ENCODE results near the gene EHBP1.

Gene EHBP1

GRCh38 chr2:62884086-62884485 lies 178.6 kb downstream of the EHBP1 start:
- TF ChIP-seq, protein P1, sequence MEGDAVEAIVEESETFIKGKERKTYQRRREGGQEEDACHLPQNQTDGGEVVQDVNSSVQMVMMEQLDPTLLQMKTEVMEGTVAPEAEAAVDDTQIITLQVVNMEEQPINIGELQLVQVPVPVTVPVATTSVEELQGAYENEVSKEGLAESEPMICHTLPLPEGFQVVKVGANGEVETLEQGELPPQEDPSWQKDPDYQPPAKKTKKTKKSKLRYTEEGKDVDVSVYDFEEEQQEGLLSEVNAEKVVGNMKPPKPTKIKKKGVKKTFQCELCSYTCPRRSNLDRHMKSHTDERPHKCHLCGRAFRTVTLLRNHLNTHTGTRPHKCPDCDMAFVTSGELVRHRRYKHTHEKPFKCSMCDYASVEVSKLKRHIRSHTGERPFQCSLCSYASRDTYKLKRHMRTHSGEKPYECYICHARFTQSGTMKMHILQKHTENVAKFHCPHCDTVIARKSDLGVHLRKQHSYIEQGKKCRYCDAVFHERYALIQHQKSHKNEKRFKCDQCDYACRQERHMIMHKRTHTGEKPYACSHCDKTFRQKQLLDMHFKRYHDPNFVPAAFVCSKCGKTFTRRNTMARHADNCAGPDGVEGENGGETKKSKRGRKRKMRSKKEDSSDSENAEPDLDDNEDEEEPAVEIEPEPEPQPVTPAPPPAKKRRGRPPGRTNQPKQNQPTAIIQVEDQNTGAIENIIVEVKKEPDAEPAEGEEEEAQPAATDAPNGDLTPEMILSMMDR (IDR thresholded peaks at IDR 0.05; ENCODE audit: borderline replicate concordance, control extremely low read depth, extremely low read depth, insufficient read depth, missing control alignments) = no peak
- in situ Hi-C loops (cut with MboI; ENCODE audit: low sequenced_read_pairs, unreplicated experiment) = no loop called here
- no peak for DNase-seq (ENCODE audit: low spot score)

DNA sequence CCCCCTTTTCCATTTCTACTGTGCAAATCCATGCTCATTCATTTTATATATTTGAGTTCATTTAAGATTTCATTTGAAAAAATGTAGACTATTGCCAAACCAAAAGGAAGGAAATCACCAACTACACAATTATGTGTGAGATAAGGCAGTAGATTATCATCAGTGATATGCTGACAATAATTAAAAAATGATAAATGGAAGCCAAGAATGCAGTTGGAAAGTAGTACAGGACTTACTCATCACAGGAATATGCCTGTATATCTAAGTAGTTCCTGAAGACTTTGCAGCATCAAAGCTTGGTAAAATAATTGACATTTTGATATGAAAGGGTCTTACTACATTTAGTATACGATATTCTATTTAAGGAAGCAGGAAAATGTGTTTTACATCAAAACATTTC lies 179.0 kb downstream of the EHBP1 start:
- TF ChIP-seq, protein P1 (IDR thresholded peaks at IDR 0.05; ENCODE audit: borderline replicate concordance, control extremely low read depth, extremely low read depth, insufficient read depth, missing control alignments) = no peak
- no peak for DNase-seq (ENCODE audit: low spot score)
- in situ Hi-C loops (cut with MboI; ENCODE audit: low sequenced_read_pairs, unreplicated experiment) = no loop called here

DNA sequence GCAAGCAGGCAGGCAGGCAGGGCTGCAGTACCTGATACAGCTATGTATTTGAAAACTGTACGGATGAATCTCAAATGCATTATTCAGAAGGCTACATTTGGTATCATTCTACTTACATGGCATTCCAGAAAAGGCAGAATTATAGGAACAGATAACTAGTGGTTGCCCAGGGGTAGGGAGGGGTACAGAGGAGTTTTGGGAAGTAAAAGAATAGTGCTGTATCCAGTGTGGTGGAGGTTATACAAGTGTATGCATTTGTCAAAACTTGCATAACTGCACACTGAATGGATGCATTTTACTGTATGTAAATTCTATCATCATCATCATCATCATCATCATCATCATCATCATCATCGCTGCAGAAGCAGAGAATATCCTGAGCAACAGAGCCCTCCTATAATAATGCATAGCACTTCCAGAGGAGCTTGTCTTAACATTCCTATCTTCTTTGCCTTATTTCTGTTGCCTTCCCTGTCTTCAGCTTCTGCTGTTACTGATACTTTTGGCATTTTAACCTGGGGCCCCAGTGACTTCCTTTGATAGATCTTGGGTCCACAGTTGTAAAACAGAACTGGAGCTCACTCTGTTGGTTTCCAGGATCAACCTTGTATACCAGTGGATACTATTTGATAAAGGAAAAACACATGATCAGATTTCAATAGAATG lies 189.6 kb downstream of the EHBP1 start:
- no peak for DNase-seq (ENCODE audit: low spot score)
- in situ Hi-C loops (cut with MboI; ENCODE audit: low sequenced_read_pairs, unreplicated experiment) = no loop called here
- TF ChIP-seq, protein P1 (IDR thresholded peaks at IDR 0.05; ENCODE audit: borderline replicate concordance, control extremely low read depth, extremely low read depth, insufficient read depth, missing control alignments) = no peak

DNA sequence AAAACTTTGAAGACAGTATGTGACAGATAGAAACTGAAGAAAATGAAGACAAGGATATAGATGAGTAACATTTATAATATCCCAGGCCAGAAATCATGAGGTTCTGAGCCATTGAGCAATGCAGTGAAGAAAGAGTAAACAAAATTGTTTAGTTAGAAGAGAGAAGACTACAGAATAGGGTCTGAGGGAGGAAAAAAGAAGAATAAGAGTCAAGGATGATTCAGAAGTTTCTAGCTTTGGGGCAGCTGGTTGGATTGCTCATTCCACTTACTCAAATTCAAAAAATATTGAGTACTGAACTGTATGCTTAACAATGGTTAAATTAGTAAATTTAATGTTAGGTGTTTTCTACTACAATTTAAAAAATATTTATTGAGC lies 190.1 kb downstream of the EHBP1 start:
- TF ChIP-seq, protein P1 (IDR thresholded peaks at IDR 0.05; ENCODE audit: borderline replicate concordance, control extremely low read depth, extremely low read depth, insufficient read depth, missing control alignments) = no peak
- DNase-seq (ENCODE audit: low spot score) = no peak
- in situ Hi-C loops (cut with MboI; ENCODE audit: low sequenced_read_pairs, unreplicated experiment) = no loop called here

DNA sequence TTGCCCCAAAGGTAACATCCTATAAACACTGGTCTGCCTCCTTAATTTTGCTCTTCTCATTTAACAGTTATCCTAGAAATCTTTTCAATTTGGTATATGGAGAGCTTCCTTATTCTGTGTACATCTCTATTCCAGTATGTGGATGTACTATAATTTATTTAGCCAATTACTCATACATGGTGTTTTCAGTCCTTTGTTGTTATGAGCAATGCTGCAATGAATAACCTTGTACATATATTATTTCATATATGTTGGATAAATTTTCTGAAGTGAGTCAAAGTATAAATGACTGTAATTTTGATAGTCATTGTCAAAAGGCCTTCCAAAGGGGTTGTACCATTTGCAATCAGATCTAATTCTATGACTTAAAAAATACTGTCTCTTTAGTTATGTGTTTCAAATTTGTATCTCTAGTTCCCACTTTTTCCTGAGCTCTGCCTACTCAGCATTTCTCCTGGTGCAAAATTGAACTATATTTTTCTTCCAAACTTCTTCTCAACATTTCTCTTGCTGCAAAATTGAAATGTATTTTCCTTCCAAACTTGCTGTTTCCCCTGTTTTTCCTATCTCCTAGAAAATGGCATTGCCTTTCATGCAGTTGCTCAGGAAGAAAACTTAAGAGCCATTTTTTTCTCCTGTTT lies 191.8 kb downstream of the EHBP1 start:
- no peak for DNase-seq (ENCODE audit: low spot score)
- TF ChIP-seq, protein P1 (IDR thresholded peaks at IDR 0.05; ENCODE audit: borderline replicate concordance, control extremely low read depth, extremely low read depth, insufficient read depth, missing control alignments) = no peak
- in situ Hi-C loops (cut with MboI; ENCODE audit: low sequenced_read_pairs, unreplicated experiment) = no loop called here

GRCh38 chr2:62904344-62904743 lies 198.8 kb downstream of the EHBP1 start:
- TF ChIP-seq, protein P1 (IDR thresholded peaks at IDR 0.05; ENCODE audit: borderline replicate concordance, control extremely low read depth, extremely low read depth, insufficient read depth, missing control alignments) = no peak
- no peak for DNase-seq (ENCODE audit: low spot score)
- in situ Hi-C loops (cut with MboI; ENCODE audit: low sequenced_read_pairs, unreplicated experiment) = no loop called here

Data from GM13976 (cell line).